SK-N-MC (cell line): Measurements from ENCODE around the gene LSM3.

Experiments
- EZH2 ChIP-seq: fragments of 200-600 bp; sonication (generic); IDR thresholded peaks from one replicate; pipeline ENCODE4 v1.6.1; 2017; ENCODE audit warnings: antibody characterized with exemption
- FOXP2 ChIP-seq: optimal IDR thresholded peaks from 2 replicates; pipeline ENCODE3; 2011; ENCODE audit warnings: mild to moderate bottlenecking, moderate library complexity; ENCODE audit not compliant: insufficient read depth; ENCODE audit errors: extremely low read length, control extremely low read depth
- POLR2AphosphoS5 ChIP-seq: IDR thresholded peaks from 2 replicates; pipeline ENCODE4 v1.6.1; 2012; ENCODE audit warnings: mild to moderate bottlenecking, low read depth, low read length, borderline replicate concordance

DNA sequence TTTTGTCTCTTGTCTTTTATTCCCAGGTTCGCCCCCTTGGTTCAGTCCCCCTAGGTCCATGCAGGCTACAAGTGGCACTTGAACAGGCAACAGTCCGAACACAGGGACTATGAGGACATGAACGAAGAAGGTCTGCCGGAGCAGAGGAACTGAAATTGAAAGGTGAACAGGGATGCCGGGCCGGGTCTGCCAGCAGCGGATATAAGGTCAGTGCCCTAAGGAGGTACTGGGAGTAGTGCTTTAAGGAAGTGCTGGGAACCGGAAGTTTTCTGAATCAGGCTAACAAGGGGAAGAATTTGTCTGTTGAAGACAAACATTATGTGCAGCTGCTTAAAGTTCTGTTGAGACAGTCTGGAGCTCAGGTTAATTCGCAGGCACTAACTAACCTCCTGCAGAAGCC lies 46.8 kb downstream of the LSM3 start:
- TF ChIP-seq POLR2AphosphoS5, result no peak
- no peak for TF ChIP-seq EZH2
- TF ChIP-seq FOXP2, result no peak
